Inferior parietal cortex (tissue), 1 donor: Measurements from ENCODE around the gene HCFC1R1.

ENCODE experiments used
- DNase-seq: peaks from one replicate; pipeline ENCODE4 v3.0.0-alpha.2; 2016; ENCODE audit errors: extremely low spot score

The HCFC1R1 gene

DNA sequence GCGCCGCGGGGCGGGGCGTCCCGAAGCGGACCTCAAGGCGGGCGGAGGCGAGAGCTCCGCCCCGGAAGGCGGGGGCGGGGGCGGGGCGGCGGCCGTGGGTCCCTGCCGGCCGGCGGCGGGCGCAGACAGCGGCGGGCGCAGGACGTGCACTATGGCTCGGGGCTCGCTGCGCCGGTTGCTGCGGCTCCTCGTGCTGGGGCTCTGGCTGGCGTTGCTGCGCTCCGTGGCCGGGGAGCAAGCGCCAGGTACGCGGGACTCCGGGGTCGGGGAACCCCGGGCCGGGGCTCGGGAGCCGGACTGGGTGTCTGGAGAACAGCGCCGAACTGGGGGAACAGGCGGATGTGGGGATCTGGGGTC lies 3.5 kb downstream of the HCFC1R1 start, which contains the start of gene TNFRSF12A:
TNFRSF12A (plus strand) TSS at position 122 of the 357 bp plus-strand sequence; CDS start at position 152, 30 bp downstream.
- no peak for DNase-seq

DNA sequence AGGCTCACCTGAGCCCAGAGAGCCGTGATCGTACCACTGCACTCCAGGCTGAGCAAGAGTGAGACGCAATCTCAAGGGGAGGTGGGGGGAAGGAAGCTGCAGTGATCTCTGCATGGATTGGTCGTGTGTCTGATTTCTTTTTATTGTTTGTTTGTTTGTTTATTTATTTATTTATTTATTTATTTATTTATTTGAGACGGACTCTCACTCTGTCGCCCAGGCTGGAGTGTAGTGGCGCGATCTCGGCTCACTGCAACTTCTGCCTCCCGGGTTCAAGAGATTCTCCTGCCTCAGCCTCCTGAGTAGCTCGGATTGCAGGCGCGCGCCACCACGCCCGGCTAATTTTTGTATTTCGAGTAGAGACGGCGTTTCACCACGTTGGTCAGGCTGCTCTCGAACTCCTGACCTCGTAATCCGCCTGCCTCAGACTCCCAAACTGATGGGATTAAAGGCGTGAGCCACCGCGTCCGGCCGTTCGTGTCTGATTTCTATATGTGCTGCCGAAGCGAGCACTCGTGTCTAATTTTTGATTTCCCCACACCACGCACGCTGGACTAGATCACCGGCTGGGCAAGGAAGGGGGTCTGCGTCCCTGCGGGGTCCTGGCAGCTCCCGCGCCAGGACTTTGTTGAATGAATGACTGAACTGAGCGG lies 4.0 kb downstream of the HCFC1R1 start:
- no peak for DNase-seq

DNA sequence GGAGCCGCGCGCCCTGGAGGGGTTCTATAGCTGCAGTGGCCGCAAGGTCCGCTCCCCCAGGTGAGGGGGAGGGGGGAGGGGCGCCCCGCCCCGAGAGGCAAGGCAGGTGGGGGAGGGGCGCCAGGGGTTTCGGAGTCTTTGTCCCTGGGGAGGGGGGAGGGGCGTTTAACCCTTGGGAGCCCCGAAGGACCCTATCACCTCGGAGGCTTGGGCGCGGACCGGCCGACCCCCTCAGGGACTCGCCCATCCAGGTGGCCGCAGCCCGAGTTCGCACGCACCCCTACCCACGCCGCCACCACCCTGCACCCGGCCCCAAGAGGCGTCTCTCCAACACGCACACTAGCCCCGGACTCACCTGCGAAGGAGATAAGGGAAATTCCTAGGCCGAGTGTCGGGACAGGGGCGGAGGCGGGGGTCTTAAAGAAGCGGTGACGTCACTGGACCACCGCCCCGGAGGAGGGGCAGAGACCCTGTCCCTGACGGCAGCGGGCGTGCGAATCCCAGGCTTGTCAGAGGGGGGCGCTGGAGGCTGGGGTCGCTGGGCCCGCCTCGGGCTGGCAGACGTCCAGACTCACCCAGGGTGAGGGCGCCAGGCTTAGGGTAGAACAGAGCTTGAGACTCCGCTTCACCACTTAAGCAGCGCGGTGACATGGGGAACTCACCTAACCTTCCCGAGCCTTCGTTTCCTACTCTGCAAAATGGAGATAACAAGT lies 5.8 kb downstream of the HCFC1R1 start, which contains the start of gene CLDN6:
CLDN6 (minus strand) TSS at position 390 of the 713 bp plus-strand sequence. CDS start 2,162 bp downstream, outside the sequence.
- DNase-seq = no peak

DNA sequence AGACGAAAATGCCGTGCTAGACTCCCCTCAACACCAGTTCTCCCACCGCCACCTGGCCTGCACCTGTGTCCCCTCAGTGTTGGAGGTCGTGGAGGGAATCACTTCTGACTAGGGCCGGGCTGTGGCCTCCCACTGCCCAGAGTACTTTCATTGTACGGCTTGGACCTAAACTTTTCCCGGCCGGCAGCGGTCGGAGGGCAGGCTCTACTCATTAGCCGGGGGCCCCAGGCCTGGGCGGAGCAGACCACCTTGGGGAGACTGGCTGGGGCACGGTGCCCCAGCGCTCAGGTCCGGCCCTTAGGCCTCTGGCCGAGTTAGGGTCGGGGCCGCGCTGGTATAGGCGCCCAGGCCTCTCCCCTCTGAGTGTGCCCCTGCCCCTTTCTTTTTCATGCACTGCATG lies 6.4 kb downstream of the HCFC1R1 start:
- DNase-seq = no peak

DNA sequence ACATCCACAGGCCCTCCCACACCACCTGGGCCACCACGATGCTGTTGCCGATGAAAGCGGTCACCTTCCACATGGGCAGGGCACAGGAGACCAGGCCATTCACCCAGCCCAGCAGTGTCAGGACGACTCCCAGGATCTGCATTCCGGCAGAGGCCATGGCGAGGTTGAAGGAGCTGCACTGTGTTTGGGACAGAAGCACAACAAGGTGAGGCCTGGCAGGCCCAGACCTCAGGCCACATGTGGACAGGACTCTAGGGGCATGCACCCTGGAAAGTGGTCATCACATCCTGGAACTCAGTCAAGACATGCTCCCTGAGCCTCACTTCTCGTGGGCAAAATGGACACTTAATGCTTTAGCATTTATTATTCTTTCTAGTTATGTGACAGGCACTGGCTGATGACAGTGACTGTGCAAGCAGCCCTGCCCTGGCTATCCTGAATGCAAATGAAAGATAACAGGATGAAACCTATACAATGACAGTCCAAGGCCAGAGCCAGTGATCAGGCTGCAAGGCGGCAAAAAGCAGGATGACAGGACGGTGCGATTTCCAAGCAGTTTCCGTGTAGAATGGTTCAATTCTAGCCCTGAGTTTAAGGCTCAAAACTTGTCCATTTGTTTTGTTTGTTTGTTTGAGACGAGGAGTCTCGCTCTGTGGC lies 7.7 kb downstream of the HCFC1R1 start:
- no peak for DNase-seq

DNA sequence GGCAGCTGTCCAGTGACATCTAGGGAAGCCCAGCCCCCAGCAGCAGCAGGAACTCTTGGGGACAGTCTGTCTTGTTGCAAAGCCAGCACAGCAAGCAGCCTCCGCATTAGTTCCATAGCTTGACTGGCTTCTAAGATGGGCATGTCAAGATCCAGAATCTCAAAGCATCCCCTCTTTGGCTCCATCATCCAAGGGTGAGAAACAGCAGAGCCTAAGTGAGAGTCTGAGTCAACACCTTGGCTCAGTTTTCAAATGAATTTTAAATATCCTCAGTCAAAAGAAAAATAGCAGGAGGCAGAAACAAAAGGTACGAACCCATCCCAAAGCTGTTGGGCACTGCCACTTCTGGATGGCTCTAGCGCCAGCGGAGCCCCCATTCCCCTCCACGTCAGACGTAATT lies 8.8 kb downstream of the HCFC1R1 start:
- no peak for DNase-seq

DNA sequence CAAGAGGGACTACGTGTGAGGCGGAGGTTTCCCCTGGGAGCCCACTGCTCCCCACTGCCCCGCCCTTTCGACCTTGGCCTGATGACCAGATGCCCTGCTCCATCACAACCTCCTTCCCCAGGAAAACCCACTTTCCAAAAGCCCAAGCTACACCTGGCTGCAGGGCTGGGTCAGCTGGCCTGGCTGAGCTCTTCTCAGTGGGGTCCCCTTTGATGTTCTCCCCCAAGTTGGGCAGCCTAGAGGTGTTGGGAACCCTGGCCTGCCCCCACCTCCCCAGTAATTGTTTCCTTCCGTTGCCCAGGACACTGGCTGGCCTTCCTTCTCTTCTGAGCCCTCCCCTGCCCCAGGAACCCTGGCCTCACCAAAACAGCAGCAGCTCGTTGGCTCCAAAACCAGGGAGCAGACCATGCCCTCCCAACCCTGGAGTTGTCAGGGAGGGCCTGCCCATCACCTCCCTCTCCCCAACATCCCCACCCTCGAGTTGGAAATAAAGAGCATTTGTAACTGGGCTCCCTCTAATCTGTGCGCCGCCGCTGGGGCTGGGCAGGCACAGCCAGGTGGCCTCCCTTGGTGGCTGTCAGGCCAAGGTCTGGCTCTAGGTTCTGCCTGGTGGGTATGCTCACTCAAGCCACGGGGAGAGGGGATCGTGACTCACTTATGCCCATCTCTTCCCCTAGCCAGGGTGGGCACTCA lies 9.6 kb downstream of the HCFC1R1 start:
- DNase-seq = no peak

DNA sequence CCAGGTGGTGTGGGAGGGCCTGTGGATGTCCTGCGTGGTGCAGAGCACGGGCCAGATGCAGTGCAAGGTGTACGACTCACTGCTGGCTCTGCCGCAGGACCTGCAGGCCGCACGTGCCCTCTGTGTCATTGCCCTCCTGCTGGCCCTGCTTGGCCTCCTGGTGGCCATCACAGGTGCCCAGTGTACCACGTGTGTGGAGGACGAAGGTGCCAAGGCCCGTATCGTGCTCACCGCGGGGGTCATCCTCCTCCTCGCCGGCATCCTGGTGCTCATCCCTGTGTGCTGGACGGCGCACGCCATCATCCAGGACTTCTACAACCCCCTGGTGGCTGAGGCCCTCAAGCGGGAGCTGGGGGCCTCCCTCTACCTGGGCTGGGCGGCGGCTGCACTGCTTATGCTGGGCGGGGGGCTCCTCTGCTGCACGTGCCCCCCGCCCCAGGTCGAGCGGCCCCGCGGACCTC lies 10.2 kb downstream of the HCFC1R1 start:
- no peak for DNase-seq

DNA sequence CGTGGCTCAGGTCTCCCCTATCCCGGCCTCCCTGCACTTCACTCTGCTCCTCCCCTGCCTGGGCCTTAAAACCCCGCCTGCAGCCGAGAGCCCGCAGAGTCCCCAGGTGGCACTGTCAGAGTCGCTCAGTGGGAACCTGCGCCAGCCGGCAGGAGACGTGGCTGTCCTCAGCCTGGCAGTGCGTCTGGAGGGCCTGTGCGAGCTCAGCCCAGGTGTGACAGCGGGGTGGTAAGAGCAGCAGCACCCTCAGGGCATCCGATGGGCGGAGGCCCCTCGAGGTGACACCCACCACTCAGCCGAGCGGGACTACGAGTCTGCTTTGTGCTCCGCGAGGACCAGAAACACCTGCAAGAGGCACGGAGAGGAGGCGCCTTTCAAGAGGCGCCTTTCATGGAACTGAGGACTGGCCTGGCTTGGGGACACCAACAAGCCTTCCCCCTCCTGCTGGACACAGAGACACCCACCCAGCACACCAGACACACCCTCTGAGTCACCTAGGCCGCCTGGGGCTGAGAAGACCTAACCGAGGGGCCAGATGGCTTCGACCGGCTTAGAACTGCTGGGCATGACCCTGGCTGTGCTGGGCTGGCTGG lies 10.8 kb downstream of the HCFC1R1 start, which contains the start of gene CLDN9:
CLDN9 (plus strand) TSS at position 96 of the 593 bp plus-strand sequence; CDS start at position 536, 440 bp downstream.
- no peak for DNase-seq

DNA sequence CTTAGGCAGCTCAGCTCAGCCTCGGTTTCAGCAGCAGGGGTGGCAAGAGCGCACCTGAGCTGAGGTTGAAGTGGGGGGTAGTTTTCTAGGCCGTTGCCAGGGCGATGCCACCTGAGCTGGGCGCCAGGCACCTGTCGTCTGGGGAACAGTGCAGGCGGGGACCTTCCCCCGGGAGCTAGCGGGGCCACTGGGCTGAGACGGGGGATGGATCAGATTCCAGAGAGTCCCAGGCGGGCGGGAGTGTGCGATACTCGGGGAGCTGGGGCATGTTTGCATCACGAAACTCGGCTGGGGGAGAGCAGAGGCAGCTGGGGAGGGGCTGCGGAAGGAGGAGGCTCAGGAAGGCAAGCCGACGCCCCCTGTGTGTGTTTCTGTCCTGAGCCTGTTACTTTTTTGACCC lies 11.5 kb downstream of the HCFC1R1 start:
- no peak for DNase-seq

DNA sequence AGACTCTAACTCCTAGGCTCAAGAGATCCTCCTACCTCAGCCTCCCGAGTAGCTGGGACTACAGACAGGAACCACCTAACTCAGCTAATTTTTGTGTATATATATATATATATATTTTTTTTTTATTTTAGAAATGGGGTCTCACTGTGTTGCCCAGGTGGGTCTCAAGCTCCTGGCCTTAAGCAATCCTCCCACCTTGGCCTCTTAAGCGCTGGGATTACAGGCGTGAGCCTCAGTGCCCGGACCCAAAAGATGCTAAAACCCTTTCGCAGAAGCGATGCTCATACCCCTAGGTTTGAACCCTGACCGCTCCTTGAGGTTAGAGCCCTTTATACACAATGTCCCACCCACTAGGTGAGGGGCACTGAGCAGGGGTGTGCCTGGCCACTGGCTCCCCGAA lies 13.2 kb downstream of the HCFC1R1 start:
- DNase-seq = no peak

DNA sequence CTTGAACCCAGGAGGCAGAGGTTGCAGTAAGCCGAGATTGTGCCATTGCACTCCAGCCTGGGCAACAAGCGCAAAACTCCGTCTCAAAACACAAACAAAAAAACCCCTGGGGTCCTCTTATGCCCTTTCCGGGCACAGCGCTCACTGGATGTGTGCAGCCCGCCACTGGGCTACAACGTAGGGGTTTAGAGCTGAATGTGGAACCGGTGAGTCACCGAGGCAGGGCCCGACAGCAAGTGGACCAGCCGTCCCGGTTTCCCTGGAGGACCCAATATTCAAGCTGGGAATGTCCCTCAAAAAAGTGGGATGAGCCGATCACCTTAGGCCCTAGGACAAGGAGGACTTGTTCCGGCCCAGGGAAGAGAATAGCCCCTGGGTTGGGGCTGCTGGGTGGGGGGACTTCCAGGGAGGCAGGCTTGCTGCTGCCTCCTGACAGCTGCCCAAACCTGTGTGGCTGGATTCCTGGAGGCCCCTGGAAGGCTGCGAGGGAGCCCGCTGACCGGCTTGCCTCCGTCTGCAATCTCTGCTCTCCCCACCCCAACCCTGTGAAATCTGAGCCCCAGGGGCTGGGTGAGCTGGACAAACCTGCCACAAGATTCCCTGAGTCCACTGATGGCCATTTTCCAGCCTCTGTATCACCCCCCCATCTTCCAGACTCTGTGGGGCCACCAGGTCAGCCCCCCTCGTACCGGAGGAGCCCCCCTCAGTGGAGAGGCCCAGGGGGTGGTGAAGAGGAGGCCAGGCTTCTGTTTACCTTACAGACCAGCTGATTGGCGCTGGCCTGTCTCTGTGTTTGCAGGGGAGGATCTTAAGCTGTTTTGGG lies 14.0 kb downstream of the HCFC1R1 start:
- no peak for DNase-seq

DNA sequence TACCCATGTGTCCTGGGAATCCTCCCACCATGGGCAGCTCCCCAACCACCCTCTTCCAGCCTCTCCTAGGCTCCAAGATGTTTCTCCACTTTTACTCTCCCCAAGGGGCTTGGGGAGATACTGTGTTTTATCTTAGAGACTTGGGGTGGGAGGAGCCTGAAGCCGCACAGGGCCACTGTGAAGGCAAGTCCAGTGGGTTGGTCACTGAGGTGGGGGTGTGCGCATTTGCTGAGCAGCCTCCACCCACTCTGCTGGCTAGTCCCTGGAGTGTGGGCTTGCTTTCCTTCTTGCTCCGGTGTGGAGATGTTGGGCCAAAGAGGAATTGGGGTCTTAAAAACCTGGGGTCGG lies 15.1 kb downstream of the HCFC1R1 start:
- DNase-seq = no peak

DNA sequence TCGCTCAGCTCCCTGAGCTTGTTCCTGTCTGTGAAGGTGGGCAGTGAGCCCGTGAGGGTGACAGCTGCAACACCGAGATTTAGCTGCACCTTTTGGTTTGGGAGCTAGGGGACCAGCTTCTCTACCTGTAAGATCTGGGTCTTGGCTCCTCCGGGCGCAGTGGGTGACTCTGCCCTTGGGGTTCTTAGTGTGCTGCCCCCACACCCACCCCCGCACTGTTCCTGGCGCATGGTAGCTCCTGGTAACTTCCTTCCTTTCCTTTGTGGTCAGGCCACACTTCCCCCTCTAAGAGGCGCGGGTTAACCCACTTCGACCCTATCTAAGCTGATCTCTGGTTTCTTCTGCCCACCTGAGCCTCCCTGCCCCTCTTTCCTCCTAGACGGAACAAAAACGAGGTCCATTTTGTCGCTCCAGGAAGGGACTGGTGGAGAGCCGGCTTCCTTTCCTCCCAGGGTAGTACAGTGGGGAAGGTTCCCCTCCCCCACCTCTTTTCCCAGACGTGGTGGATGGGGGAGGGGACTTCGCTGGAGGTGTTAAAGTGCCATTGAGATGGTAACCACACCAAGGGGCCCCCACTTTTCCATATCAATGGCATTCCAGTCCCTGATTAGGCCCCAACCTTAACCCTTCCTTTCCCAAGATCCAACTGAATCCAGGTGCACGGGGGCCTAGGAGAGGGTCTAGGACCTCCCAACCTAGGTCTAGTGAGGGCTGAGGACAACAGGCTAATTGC lies 15.6 kb downstream of the HCFC1R1 start:
- DNase-seq = no peak

DNA sequence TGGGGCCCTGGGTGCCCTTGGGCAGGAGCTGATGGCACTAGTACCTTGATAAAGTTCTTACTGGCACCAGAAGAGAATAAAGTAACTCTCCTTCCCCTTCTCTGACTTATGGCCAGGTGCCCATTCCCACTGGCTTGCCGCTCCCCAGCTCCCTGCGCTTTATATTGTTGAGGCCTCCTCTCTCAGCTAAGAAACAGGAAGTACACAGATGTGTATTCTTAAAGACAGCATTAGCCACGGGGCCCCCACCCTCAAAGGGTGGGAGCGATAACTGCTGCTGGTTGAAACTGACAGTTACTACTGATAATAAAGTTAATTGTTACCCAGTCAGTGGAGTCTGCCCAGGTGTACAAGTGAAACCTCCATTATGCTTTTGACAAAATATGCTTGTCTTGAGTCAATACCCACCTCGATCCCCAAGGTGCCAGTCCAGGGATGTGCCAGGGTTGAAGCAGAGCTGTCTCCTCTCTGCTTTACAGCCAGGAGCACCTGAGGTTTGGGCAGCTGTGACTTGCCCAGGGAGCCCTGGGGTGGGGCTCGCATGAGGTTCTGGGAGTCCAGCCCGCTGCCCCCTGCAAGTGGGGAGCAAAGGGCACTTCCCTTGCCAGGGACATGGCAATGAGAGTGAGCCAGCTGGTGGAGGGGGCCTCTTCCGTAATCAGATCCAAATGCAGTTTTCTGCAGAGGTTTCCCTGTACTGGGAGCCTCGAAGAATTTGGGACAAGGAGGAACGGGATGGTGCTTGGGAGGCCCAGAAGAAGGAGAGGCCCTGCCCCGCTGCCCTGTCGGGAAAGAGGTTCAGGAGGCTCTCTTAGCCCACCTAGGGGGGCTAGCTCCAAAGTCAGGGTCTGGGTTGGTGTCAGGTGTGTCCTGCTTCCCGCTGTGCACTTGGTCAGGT lies 16.4 kb downstream of the HCFC1R1 start:
- DNase-seq = no peak

DNA sequence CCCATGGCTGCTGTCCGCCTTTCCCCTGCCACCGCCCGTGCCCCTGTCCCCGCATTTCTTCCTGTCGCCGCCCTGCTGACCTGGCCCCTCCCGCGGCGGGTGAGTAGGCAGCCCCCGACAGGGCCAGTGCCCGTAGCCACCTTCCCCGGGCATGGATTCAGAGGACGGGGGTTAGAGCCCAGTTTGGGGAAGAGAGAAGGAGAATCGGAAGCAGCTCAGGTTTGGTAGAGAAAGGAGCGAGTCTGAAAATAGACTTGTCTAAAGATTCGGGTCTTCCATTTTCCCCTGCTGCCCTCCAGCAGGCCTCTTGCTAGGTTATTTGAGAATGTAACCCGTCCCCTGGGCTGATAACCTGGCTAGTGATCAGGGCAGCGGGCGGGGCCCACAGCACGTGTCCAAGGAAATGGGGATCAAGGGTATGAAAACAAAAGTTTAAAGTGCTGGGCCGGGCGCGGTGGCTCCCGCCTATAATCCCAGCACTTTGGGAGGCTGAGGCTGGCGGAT lies 18.9 kb downstream of the HCFC1R1 start:
- DNase-seq = no peak

DNA sequence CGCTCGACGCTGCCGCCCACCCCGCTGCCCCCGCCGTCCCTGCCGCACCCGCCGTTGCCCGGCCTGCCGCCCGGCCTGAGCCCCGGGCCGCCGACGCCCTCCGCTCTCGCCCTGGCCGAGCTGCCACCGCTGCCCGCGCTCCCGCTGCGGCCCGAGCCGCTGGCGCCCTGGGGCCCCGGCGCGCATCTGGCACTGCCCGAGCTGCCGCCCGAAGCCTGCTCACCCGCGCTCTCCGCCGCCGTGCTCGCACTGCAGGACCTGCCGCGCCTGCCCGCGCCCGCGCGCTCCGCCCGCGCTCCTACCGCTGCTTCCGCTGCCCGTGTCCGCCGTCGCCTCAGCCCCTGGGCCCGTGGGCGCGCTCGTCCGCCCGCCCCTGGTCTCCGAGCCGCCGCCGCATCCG lies 19.4 kb downstream of the HCFC1R1 start:
- no peak for DNase-seq

DNA sequence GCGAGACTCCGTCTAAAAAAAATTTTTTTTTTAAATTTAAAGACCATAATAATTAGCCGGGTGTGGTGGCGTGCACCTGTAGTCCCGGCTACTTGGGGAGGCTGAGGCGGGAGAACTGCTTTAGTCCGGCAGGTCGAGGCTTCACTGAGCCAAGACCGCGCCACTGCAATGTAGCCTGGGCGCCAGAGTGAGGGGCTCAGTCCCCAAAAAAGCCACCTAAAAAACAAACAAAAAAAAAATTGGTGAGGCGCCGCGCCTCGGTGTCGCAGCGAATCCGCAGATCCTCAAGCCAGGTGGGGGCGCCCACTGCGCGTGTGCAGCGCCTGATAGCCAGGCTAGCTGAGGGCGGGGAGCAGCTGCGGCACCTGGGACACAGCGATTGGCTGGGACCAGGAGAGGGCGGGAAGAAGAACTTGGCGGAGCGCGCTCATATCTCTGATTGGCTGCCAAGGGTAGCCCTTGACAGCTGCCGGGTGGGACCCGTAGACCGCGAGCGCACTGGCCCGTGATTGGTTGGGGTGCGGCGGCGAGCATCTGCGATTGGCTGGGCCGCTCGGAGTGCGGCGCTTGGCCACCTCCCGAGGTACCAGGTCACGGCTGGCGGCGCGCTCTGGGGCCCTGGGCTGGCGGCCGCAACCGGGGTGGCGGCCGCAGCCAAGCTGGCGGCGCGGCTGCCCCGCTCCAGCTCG lies 20.0 kb downstream of the HCFC1R1 start:
- DNase-seq = peak; percentile 99
